Suprapubic skin (tissue), 4 donors: ENCODE results near the gene PSMC4.

ENCODE experiments used
- EP300 ChIP-seq: sonication (generic); formaldehyde crosslinking; IDR thresholded peaks from one replicate; pipeline ENCODE4 v1.6.1; 2017; ENCODE audit warnings: antibody characterized with exemption
- POLR2A ChIP-seq, 2 donors: fragments of 450-650 bp; IDR thresholded peaks; one replicate each; pipeline ENCODE4 v1.6.1; 2017; ENCODE audit warnings: antibody characterized with exemption in 2 of 2, mild to moderate bottlenecking in 2 of 2, moderate library complexity in 2 of 2
- POLR2AphosphoS5 ChIP-seq, 3 donors: sonication (generic); formaldehyde crosslinking; IDR thresholded peaks; one replicate each; pipeline ENCODE4 v1.6.1; 2017; ENCODE audit warnings: antibody characterized with exemption in 3 of 3
- TF ChIP-seq, protein P1 (sequence below), 2 donors: fragments of 200-600 bp in 1 of 2; fragments of 450-650 bp in 1 of 2; sonication (generic) in 1 of 2; IDR thresholded peaks; one replicate each; pipeline ENCODE4 v1.5.1; 2016 to 2019; ENCODE audit warnings: antibody characterized with exemption in 2 of 2, mild to moderate bottlenecking in 1 of 2, moderate library complexity in 1 of 2

DNA sequence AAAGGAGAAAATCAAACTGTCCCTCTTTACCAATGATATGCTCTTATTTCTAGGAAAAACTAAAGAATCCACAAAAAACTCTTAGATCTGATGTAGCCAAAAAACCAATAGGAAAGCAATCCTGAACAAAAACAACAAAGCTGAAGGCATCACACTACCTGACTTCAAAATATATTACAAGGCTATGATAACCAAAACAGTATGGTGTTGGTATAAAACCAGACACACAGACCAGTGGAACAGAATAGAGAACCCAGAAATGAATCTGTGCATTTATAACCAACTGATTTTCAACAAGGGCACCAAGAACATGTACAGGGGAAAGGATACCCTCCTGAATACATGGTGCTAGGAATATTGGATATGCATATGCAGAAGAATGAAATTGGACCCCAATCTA, 16.2 kb downstream of the PSMC4 start:
- TF ChIP-seq, protein P1, sequence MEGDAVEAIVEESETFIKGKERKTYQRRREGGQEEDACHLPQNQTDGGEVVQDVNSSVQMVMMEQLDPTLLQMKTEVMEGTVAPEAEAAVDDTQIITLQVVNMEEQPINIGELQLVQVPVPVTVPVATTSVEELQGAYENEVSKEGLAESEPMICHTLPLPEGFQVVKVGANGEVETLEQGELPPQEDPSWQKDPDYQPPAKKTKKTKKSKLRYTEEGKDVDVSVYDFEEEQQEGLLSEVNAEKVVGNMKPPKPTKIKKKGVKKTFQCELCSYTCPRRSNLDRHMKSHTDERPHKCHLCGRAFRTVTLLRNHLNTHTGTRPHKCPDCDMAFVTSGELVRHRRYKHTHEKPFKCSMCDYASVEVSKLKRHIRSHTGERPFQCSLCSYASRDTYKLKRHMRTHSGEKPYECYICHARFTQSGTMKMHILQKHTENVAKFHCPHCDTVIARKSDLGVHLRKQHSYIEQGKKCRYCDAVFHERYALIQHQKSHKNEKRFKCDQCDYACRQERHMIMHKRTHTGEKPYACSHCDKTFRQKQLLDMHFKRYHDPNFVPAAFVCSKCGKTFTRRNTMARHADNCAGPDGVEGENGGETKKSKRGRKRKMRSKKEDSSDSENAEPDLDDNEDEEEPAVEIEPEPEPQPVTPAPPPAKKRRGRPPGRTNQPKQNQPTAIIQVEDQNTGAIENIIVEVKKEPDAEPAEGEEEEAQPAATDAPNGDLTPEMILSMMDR (IDR thresholded peaks at IDR 0.05), result no peak
- TF ChIP-seq POLR2A (IDR thresholded peaks at IDR 0.05) (no peak), POLR2AphosphoS5 (IDR thresholded peaks at IDR 0.05) (no peak), EP300 (no peak)
